Dedifferentiated amniotic fluid mesenchymal stem cell (primary cell): ENCODE data around the gene SEMA3A.

Source experiments
- DNase-seq: peaks from one replicate; pipeline ENCODE4 v3.0.0-alpha.2; 2016; ENCODE audit errors: extremely low spot score

The SEMA3A gene

GRCh38 chr7:83930262-83930661 lies 264.3 kb downstream of the SEMA3A start:
- DNase-seq: no peak

- DNase-seq: no peak
These were observed 268.7 kb downstream of the SEMA3A start for GRCh38 chr7:83925860-83926259.

GRCh38 chr7:83921941-83922607 lies 272.5 kb downstream of the SEMA3A start:
- peak; percentile 52 for DNase-seq

GRCh38 chr7:83921271-83921940 lies 273.2 kb downstream of the SEMA3A start:
- DNase-seq: no peak

GRCh38 chr7:83918142-83918541 lies 276.4 kb downstream of the SEMA3A start:
- no peak for DNase-seq

- no peak for DNase-seq
These were observed 281.4 kb downstream of the SEMA3A start for GRCh38 chr7:83913174-83913573.

GRCh38 chr7:83908526-83908925 lies 286.1 kb downstream of the SEMA3A start:
- no peak for DNase-seq
